H9 (cell line): Measurements from ENCODE around the gene DRD1. TPM values are rescaled to one million over a fixed set of nuclear protein-coding genes. Genes with fewer than 3 reads are reported as not detected.

Experiments
- DNase-seq: peaks from one replicate; pipeline ENCODE4 v3.0.0-alpha.2; 2017
- H2AFZ ChIP-seq: one replicate; pipeline ENCODE4 v1.6.1; 2013; ENCODE audit warnings: mild to moderate bottlenecking, low read length, control low read depth, moderate library complexity
- H2AK5ac ChIP-seq: 2 replicates; pipeline ENCODE4 v1.6.1; 2013; ENCODE audit warnings: low read length, control low read depth, mixed read lengths; ENCODE audit not compliant: insufficient read length
- H2BK120ac ChIP-seq: one replicate; pipeline ENCODE4 v1.6.1; 2013; ENCODE audit warnings: low read depth, mild to moderate bottlenecking, low read length, control low read depth, inconsistent platforms; ENCODE audit not compliant: poor library complexity, severe bottlenecking
- H2BK12ac ChIP-seq: 2 replicates; pipeline ENCODE4 v1.6.1; 2013; ENCODE audit warnings: low read length, control low read depth, mixed read lengths, low read depth; ENCODE audit not compliant: insufficient read length
- H2BK15ac ChIP-seq: 2 replicates; pipeline ENCODE4 v1.6.1; 2013; ENCODE audit warnings: low read depth, low read length, control low read depth
- H2BK20ac ChIP-seq: one replicate; pipeline ENCODE4 v1.6.1; 2013; ENCODE audit warnings: low read depth, mild to moderate bottlenecking, low read length, control low read depth, inconsistent platforms; ENCODE audit not compliant: poor library complexity, severe bottlenecking
- H2BK5ac ChIP-seq: 2 replicates; pipeline ENCODE4 v1.6.1; 2013; ENCODE audit warnings: low read length, control low read depth, mixed read lengths; ENCODE audit not compliant: insufficient read length
- H3K14ac ChIP-seq: 2 replicates; pipeline ENCODE4 v1.6.1; 2013; ENCODE audit warnings: low read length, control low read depth; ENCODE audit not compliant: insufficient read depth
- H3K18ac ChIP-seq: 2 replicates; pipeline ENCODE4 v1.6.1; 2013; ENCODE audit warnings: low read depth, mild to moderate bottlenecking, mixed read lengths, low read length, control low read depth; ENCODE audit not compliant: insufficient read length
- H3K23ac ChIP-seq: 2 replicates; pipeline ENCODE4 v1.6.1; 2013; ENCODE audit warnings: low read length, control low read depth, mixed read lengths, low read depth; ENCODE audit not compliant: insufficient read length
- H3K23me2 ChIP-seq: 2 replicates; pipeline ENCODE4 v1.6.1; 2013; ENCODE audit warnings: low read depth, mild to moderate bottlenecking, mixed read lengths, low read length, control low read depth; ENCODE audit not compliant: insufficient read length, poor library complexity, severe bottlenecking
- H3K27ac ChIP-seq: 2 replicates; pipeline ENCODE4 v1.5.1; 2013; ENCODE audit warnings: low read length, control low read depth, mixed read lengths, low read depth; ENCODE audit not compliant: insufficient read length
- H3K27me3 ChIP-seq: 2 replicates; pipeline ENCODE4 v1.6.1; 2013; ENCODE audit warnings: low read length, control low read depth, inconsistent platforms; ENCODE audit not compliant: insufficient read depth
- H3K4ac ChIP-seq: 2 replicates; pipeline ENCODE4 v1.6.1; 2013; ENCODE audit warnings: low read depth, mild to moderate bottlenecking, control low read depth, inconsistent platforms, low read length, moderate library complexity
- H3K4me1 ChIP-seq: 2 replicates; pipeline ENCODE4 v1.6.1; 2013; ENCODE audit warnings: low read length, control low read depth, inconsistent platforms; ENCODE audit not compliant: insufficient read depth
- H3K4me2 ChIP-seq: 2 replicates; pipeline ENCODE4 v1.6.1; 2013; ENCODE audit warnings: low read length, control low read depth, mixed read lengths; ENCODE audit not compliant: insufficient read length, insufficient read depth
- H3K56ac ChIP-seq: 2 replicates; pipeline ENCODE4 v1.6.1; 2013; ENCODE audit warnings: low read depth, mild to moderate bottlenecking, mixed read lengths, low read length, control low read depth; ENCODE audit not compliant: insufficient read length
- H3K79me1 ChIP-seq: 2 replicates; pipeline ENCODE4 v1.6.1; 2013; ENCODE audit warnings: low read depth, mild to moderate bottlenecking, moderate library complexity, low read length, control low read depth, inconsistent platforms; ENCODE audit not compliant: insufficient read depth, poor library complexity, severe bottlenecking
- H3K79me2 ChIP-seq: 2 replicates; pipeline ENCODE4 v1.6.1; 2013; ENCODE audit warnings: low read length, control low read depth, inconsistent platforms; ENCODE audit not compliant: insufficient read depth
- H3K9ac ChIP-seq: 2 replicates; pipeline ENCODE4 v1.6.1; 2013; ENCODE audit warnings: low read length, control low read depth, mixed read lengths; ENCODE audit not compliant: insufficient read length; ENCODE audit errors: extremely low read depth
- H3K9me3 ChIP-seq: one replicate; pipeline ENCODE4 v1.6.1; 2013; ENCODE audit warnings: low read depth, low read length, inconsistent platforms; ENCODE audit not compliant: control insufficient read depth
- H3T11ph ChIP-seq: one replicate; pipeline ENCODE4 v1.6.1; 2013; ENCODE audit warnings: mild to moderate bottlenecking, low read length, control low read depth, inconsistent platforms
- H4K20me1 ChIP-seq: one replicate; pipeline ENCODE4 v1.6.1; 2013; ENCODE audit not compliant: control insufficient read depth, insufficient read length, insufficient read depth
- H4K5ac ChIP-seq: 2 replicates; pipeline ENCODE4 v1.6.1; 2013; ENCODE audit warnings: low read depth, mild to moderate bottlenecking, mixed read lengths, low read length, control low read depth; ENCODE audit not compliant: insufficient read length
- H4K8ac ChIP-seq: replicated peaks from 2 replicates; pipeline ENCODE4 v1.6.1; 2013; ENCODE audit warnings: low read length, control low read depth, mixed read lengths, low read depth; ENCODE audit not compliant: insufficient read length
- H4K91ac ChIP-seq: 2 replicates; pipeline ENCODE4 v1.6.1; 2013; ENCODE audit warnings: low read depth, mild to moderate bottlenecking, moderate library complexity, mixed read lengths, low read length, control low read depth; ENCODE audit not compliant: insufficient read length
- H3K27ac Mint-ChIP-seq, 3 experiments: 2 replicates in 2 of 3; 3 replicates in 1 of 3; pipeline ENCODE4 v1.8.0; 2020 to 2021; ENCODE audit warnings: mixed read lengths in 3 of 3, mild to moderate bottlenecking in 1 of 3, moderate library complexity in 1 of 3
- H3K27me3 Mint-ChIP-seq: 2 replicates; pipeline ENCODE4 v1.8.0; 2021; ENCODE audit warnings: low read depth, mild to moderate bottlenecking, moderate library complexity, mixed read lengths
- H3K36me3 Mint-ChIP-seq, 3 experiments: 2 replicates in 2 of 3; 3 replicates in 1 of 3; pipeline ENCODE4 v1.8.0; 2020 to 2021; ENCODE audit warnings: low read depth in 3 of 3, mixed read lengths in 3 of 3; ENCODE audit not compliant: insufficient read depth in 1 of 3
- H3K4me1 Mint-ChIP-seq, 2 experiments: 2 replicates each; pipeline ENCODE4 v1.8.0; 2020; ENCODE audit warnings: mixed read lengths in 2 of 2
- H3K4me3 Mint-ChIP-seq, 2 experiments: 2 replicates in 1 of 2; 3 replicates in 1 of 2; pipeline ENCODE4 v1.8.0; 2020 to 2021; ENCODE audit warnings: mild to moderate bottlenecking in 2 of 2, mixed read lengths in 2 of 2, moderate library complexity in 1 of 2
- H3K9me3 Mint-ChIP-seq, 2 experiments: 2 replicates in 1 of 2; 3 replicates in 1 of 2; pipeline ENCODE4 v1.8.0; 2020; ENCODE audit warnings: mild to moderate bottlenecking in 2 of 2, mixed read lengths in 2 of 2, moderate library complexity in 1 of 2
- WGBS: extraction: QIAGEN DNeasy Blood & Tissue Kit; methylation state at CpG from one replicate; pipeline ENCODE4 v1.1.7; 2013; ENCODE audit warnings: missing lambda C conversion rate, low lambda C conversion rate, mixed read lengths; ENCODE audit not compliant: insufficient read length; ENCODE audit errors: extremely low coverage; 5-methylcytosine and 5-hydroxymethylcytosine counted together
- total RNA-seq: library from RNA; stranded (reverse); gene quantifications from 2 replicates; pipeline ENCODE4 v1.2.1, GENCODE V29; 2021
- TF ChIP-seq, protein P1 (sequence below): fragments of 200-600 bp; sonication (generic); conservative IDR thresholded peaks from 3 replicates; pipeline ENCODE4 v1.8.0; 2021; ENCODE audit warnings: antibody characterized with exemption, mild to moderate bottlenecking

DRD1 gene
- total RNA-seq, 1 experiment from 2014 or later = not detected

DNA sequence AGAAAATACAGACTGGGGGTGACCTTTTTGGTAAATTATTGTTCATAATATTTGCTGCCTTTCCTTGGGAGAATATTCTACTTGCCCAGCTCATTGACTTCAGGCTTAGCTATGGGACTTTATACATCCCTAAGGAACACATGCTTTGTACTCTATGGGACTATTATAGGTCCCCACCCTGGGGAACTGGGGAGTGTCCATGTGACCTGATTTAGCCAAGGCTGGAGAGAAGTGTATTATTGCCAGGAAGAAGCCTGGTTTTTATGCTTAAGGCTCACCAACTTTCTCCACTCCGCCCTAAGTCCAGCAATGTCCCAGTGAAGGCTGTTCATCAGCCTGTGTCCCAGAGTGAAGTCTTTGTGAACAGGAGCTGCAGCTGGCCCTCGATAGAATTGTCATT lies 16.6 kb upstream of the DRD1 start:
- H3K36me3 Mint-ChIP-seq = no peaks in the 10 kb centered on the region

More for the DNA sequence above, 16.6 kb upstream of the DRD1 start:
- no peaks in the 10 kb centered on the region for H3K9me3 Mint-ChIP-seq
- Histone ChIP-seq H3K23me2 (no peaks in the 10 kb centered on the region), H4K5ac (no peak overlapping the region), H3K79me1 (no peaks in the 10 kb centered on the region), H2BK20ac (no peak overlapping the region), H3K4me2 (no peak overlapping the region), H4K20me1 (no peaks in the 10 kb centered on the region), H3K9me3 (no peaks in the 10 kb centered on the region), H3K4ac (no peak overlapping the region), H3K27me3 (no peaks in the 10 kb centered on the region), H3K23ac (no peak overlapping the region), H3K18ac (no peak overlapping the region), H3K14ac (no peak overlapping the region), H3K4me1 (no peaks in the 10 kb centered on the region), H3T11ph (no peak overlapping the region), H2AFZ (no peak overlapping the region), H4K8ac (no peak overlapping the region), H2BK15ac (no peak overlapping the region), H2AK5ac (no peak overlapping the region), H2BK5ac (no peak overlapping the region), H3K9ac (no peak overlapping the region), H3K27ac (no peak overlapping the region), H2BK120ac (no peak overlapping the region), H3K56ac (no peak overlapping the region), H4K91ac (no peak overlapping the region), H2BK12ac (no peak overlapping the region), H3K79me2 (no peaks in the 10 kb centered on the region)
- no peak overlapping the region for H3K27ac Mint-ChIP-seq
- DNase-seq = no peak
- TF ChIP-seq, protein P1, sequence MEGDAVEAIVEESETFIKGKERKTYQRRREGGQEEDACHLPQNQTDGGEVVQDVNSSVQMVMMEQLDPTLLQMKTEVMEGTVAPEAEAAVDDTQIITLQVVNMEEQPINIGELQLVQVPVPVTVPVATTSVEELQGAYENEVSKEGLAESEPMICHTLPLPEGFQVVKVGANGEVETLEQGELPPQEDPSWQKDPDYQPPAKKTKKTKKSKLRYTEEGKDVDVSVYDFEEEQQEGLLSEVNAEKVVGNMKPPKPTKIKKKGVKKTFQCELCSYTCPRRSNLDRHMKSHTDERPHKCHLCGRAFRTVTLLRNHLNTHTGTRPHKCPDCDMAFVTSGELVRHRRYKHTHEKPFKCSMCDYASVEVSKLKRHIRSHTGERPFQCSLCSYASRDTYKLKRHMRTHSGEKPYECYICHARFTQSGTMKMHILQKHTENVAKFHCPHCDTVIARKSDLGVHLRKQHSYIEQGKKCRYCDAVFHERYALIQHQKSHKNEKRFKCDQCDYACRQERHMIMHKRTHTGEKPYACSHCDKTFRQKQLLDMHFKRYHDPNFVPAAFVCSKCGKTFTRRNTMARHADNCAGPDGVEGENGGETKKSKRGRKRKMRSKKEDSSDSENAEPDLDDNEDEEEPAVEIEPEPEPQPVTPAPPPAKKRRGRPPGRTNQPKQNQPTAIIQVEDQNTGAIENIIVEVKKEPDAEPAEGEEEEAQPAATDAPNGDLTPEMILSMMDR = no peak
- WGBS = no CpG with 5 or more reads among the region's 2 CpGs
- H3K27me3 Mint-ChIP-seq = peaks cover 16% of the 10 kb centered on the region
- peaks cover 5 to 8% of the 10 kb centered on the region in 2 experiments for H3K4me1 Mint-ChIP-seq
- no peak overlapping the region for H3K4me3 Mint-ChIP-seq
